ENCODE data around the gene OR52M1.

The OR52M1 gene

GRCh38 chr11:4511282-4512245, 33.4 kb upstream of the OR52M1 start:
- no peaks in the 10 kb centered on the region for H3K4me1 ChIP-seq
- H3K36me3 ChIP-seq = no peaks in the 10 kb centered on the region
- no peak overlapping the region for H3K4me3 ChIP-seq
- intact Hi-C loops (cut with DNase I; ENCODE audit: low total_unique reads) = no loop called here
- H3K27ac ChIP-seq = no peak overlapping the region
- no peak for DNase-seq
- TF ChIP-seq, protein P1, sequence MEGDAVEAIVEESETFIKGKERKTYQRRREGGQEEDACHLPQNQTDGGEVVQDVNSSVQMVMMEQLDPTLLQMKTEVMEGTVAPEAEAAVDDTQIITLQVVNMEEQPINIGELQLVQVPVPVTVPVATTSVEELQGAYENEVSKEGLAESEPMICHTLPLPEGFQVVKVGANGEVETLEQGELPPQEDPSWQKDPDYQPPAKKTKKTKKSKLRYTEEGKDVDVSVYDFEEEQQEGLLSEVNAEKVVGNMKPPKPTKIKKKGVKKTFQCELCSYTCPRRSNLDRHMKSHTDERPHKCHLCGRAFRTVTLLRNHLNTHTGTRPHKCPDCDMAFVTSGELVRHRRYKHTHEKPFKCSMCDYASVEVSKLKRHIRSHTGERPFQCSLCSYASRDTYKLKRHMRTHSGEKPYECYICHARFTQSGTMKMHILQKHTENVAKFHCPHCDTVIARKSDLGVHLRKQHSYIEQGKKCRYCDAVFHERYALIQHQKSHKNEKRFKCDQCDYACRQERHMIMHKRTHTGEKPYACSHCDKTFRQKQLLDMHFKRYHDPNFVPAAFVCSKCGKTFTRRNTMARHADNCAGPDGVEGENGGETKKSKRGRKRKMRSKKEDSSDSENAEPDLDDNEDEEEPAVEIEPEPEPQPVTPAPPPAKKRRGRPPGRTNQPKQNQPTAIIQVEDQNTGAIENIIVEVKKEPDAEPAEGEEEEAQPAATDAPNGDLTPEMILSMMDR (IDR thresholded peaks at IDR 0.05) = no peak
- H3K27me3 ChIP-seq = no peaks in the 10 kb centered on the region
- H3K9me3 ChIP-seq = no peaks in the 10 kb centered on the region

- Histone ChIP-seq H3K4me3 (no peak overlapping the region), H3K36me3 (no peaks in the 10 kb centered on the region), H3K9me3 (no peaks in the 10 kb centered on the region), H3K27me3 (no peaks in the 10 kb centered on the region), H3K4me1 (no peaks in the 10 kb centered on the region), H3K27ac (no peak overlapping the region)
- intact Hi-C loops (cut with DNase I; ENCODE audit: low total_unique reads) = no loop called here
- no peak for DNase-seq
- TF ChIP-seq, protein P1 (IDR thresholded peaks at IDR 0.05) = no peak
These were observed 30.8 kb upstream of the OR52M1 start for GRCh38 chr11:4514196-4514595.

DNA sequence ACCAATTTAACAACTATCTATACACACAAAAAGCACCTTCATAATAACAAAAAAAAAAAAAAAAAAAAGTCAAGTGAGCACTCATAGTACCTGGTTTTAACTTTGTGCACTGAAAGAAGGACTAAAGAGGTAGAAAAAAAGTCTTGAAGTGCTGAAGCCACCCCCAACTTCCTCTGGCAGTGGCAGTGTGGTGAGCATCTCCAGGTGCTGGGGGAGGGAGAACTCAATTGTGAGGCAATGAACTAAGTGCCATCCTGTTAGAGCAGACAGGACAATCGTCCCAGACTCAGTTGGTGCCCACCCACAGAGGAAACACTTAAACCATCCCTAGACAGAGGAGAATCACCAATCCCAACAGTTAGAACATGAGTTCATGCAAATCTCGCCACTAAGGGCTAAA, 22.7 kb upstream of the OR52M1 start:
- H3K27ac ChIP-seq = no peak overlapping the region
- no peaks in the 10 kb centered on the region for H3K4me1 ChIP-seq
- H3K4me3 ChIP-seq = no peak overlapping the region
- TF ChIP-seq, protein P1 (IDR thresholded peaks at IDR 0.05) = no peak
- peaks cover 0 to 4% of the 10 kb centered on the region in 2 donors for H3K27me3 ChIP-seq
- DNase-seq = no peak
- no peaks in the 10 kb centered on the region for H3K36me3 ChIP-seq
- no peaks in the 10 kb centered on the region for H3K9me3 ChIP-seq
- intact Hi-C loops (cut with DNase I; ENCODE audit: low total_unique reads) = no loop called here

DNA sequence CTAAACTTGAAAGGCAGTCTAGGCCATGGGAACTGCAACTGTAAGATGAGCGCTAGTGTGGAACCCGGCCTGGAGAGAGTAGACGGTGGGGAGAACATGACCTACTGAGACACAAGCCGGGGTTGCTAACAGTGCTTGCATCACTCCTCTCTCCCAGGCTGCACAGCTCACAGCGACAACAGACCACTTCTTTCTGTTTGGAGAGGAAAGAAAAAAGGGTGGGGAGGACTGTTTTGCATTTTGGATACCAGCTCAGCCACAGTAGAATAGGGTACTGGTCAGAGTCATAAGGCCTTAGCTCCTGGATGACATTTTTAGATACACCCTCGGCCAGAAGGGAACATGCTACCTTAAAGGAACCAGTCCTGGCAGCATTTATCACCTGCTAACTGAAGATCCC, 22.2 kb upstream of the OR52M1 start:
- Histone ChIP-seq H3K4me3 (no peak overlapping the region), H3K4me1 (no peaks in the 10 kb centered on the region), H3K27me3 (peaks cover 0 to 4% of the 10 kb centered on the region in 2 donors), H3K9me3 (no peaks in the 10 kb centered on the region), H3K27ac (no peak overlapping the region), H3K36me3 (no peaks in the 10 kb centered on the region)
- DNase-seq = no peak
- intact Hi-C loops (cut with DNase I; ENCODE audit: low total_unique reads) = no loop called here
- TF ChIP-seq, protein P1 (IDR thresholded peaks at IDR 0.05) = no peak

DNA sequence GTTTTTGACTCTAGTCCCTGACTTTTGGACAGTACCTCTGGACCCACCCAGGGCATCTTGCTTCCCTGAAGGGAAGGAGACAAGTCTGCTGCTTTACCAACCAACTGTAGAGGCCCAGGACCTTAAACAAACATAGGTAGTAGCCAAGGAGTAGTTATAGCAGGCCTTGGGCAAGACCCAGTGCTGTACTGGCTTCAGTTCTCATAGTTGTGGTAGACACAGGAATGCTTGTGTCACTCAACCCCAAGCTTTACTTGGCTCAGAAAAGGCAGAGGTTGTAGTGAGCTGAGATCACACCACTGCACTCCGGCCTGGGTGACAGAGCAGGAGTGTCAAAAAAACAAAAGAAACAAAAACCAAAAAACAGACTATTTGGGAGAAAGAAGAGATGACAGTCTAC, 21.3 kb upstream of the OR52M1 start:
- Histone ChIP-seq H3K4me1 (no peaks in the 10 kb centered on the region), H3K4me3 (no peak overlapping the region), H3K27me3 (peaks cover 0 to 4% of the 10 kb centered on the region in 2 donors), H3K9me3 (no peaks in the 10 kb centered on the region), H3K36me3 (no peaks in the 10 kb centered on the region), H3K27ac (no peak overlapping the region)
- TF ChIP-seq, protein P1 (IDR thresholded peaks at IDR 0.05) = no peak
- intact Hi-C loops (cut with DNase I; ENCODE audit: low total_unique reads) = no loop called here
- no peak for DNase-seq
